ENCODE measurements around the gene CNKSR3.

The CNKSR3 gene

GRCh38 chr6:154539593-154540269 is 29.2 kb upstream of the CNKSR3 start:
- Histone ChIP-seq H3K9me3 (ENCODE audit: control insufficient read depth, insufficient read depth, low read length) (no peaks in the 10 kb centered on the region), H3K36me3 (ENCODE audit: control insufficient read depth, insufficient read depth, low read length) (no peaks in the 10 kb centered on the region), H3K4me1 (ENCODE audit: control insufficient read depth, insufficient read depth, low read length) (peaks cover 25% of the 10 kb centered on the region), H3K27me3 (ENCODE audit: control insufficient read depth, insufficient read depth, low read length) (peaks cover 20% of the 10 kb centered on the region), H3K9ac (ENCODE audit: low read depth, low read length) (no peak overlapping the region), H3K4me3 (ENCODE audit: low read depth, low read length) (no peak overlapping the region)

- peaks cover 17% of the 10 kb centered on the region for H3K27me3 ChIP-seq (ENCODE audit: control insufficient read depth, insufficient read depth, low read length)
- no peaks in the 10 kb centered on the region for H3K36me3 ChIP-seq (ENCODE audit: control insufficient read depth, insufficient read depth, low read length)
- H3K4me3 ChIP-seq (ENCODE audit: low read depth, low read length), result no peak overlapping the region
- no peaks in the 10 kb centered on the region for H3K9me3 ChIP-seq (ENCODE audit: control insufficient read depth, insufficient read depth, low read length)
- H3K4me1 ChIP-seq (ENCODE audit: control insufficient read depth, insufficient read depth, low read length), result peaks cover 25% of the 10 kb centered on the region
- H3K9ac ChIP-seq (ENCODE audit: low read depth, low read length), result no peak overlapping the region
Measured at GRCh38 chr6:154538640-154539191, 28.2 kb upstream of the CNKSR3 start.

- Histone ChIP-seq H3K9ac (ENCODE audit: low read depth, low read length) (no peak overlapping the region), H3K27me3 (ENCODE audit: control insufficient read depth, insufficient read depth, low read length) (peaks cover 16% of the 10 kb centered on the region), H3K4me3 (ENCODE audit: low read depth, low read length) (no peak overlapping the region), H3K9me3 (ENCODE audit: control insufficient read depth, insufficient read depth, low read length) (no peaks in the 10 kb centered on the region), H3K36me3 (ENCODE audit: control insufficient read depth, insufficient read depth, low read length) (no peaks in the 10 kb centered on the region), H3K4me1 (ENCODE audit: control insufficient read depth, insufficient read depth, low read length) (peaks cover 22% of the 10 kb centered on the region)
Measured at GRCh38 chr6:154537511-154538325, 27.2 kb upstream of the CNKSR3 start.

GRCh38 chr6:154536999-154537398 is 26.5 kb upstream of the CNKSR3 start:
- no peaks in the 10 kb centered on the region for H3K36me3 ChIP-seq (ENCODE audit: control insufficient read depth, insufficient read depth, low read length)
- no peak overlapping the region for H3K9ac ChIP-seq (ENCODE audit: low read depth, low read length)
- peaks cover 17% of the 10 kb centered on the region for H3K4me1 ChIP-seq (ENCODE audit: control insufficient read depth, insufficient read depth, low read length)
- H3K9me3 ChIP-seq (ENCODE audit: control insufficient read depth, insufficient read depth, low read length), result no peaks in the 10 kb centered on the region
- H3K4me3 ChIP-seq (ENCODE audit: low read depth, low read length), result no peak overlapping the region
- peaks cover 16% of the 10 kb centered on the region for H3K27me3 ChIP-seq (ENCODE audit: control insufficient read depth, insufficient read depth, low read length)

- Histone ChIP-seq H3K4me3 (ENCODE audit: low read depth, low read length) (no peak overlapping the region), H3K36me3 (ENCODE audit: control insufficient read depth, insufficient read depth, low read length) (no peaks in the 10 kb centered on the region), H3K4me1 (ENCODE audit: control insufficient read depth, insufficient read depth, low read length) (peaks cover 16% of the 10 kb centered on the region), H3K9me3 (ENCODE audit: control insufficient read depth, insufficient read depth, low read length) (no peaks in the 10 kb centered on the region), H3K9ac (ENCODE audit: low read depth, low read length) (no peak overlapping the region), H3K27me3 (ENCODE audit: control insufficient read depth, insufficient read depth, low read length) (peaks cover 12% of the 10 kb centered on the region)
Measured at GRCh38 chr6:154536255-154536654, 25.8 kb upstream of the CNKSR3 start.

GRCh38 chr6:154535851-154536250 is 25.4 kb upstream of the CNKSR3 start:
- Histone ChIP-seq H3K9me3 (ENCODE audit: control insufficient read depth, insufficient read depth, low read length) (no peaks in the 10 kb centered on the region), H3K27me3 (ENCODE audit: control insufficient read depth, insufficient read depth, low read length) (peaks cover 12% of the 10 kb centered on the region), H3K4me3 (ENCODE audit: low read depth, low read length) (no peak overlapping the region), H3K36me3 (ENCODE audit: control insufficient read depth, insufficient read depth, low read length) (no peaks in the 10 kb centered on the region), H3K9ac (ENCODE audit: low read depth, low read length) (no peak overlapping the region), H3K4me1 (ENCODE audit: control insufficient read depth, insufficient read depth, low read length) (peaks cover 16% of the 10 kb centered on the region)

- Histone ChIP-seq H3K27me3 (ENCODE audit: control insufficient read depth, insufficient read depth, low read length) (peaks cover 12% of the 10 kb centered on the region), H3K9me3 (ENCODE audit: control insufficient read depth, insufficient read depth, low read length) (no peaks in the 10 kb centered on the region), H3K4me3 (ENCODE audit: low read depth, low read length) (no peak overlapping the region), H3K4me1 (ENCODE audit: control insufficient read depth, insufficient read depth, low read length) (peaks cover 16% of the 10 kb centered on the region), H3K9ac (ENCODE audit: low read depth, low read length) (no peak overlapping the region), H3K36me3 (ENCODE audit: control insufficient read depth, insufficient read depth, low read length) (no peaks in the 10 kb centered on the region)
Measured at GRCh38 chr6:154535147-154535546, 24.7 kb upstream of the CNKSR3 start.

GRCh38 chr6:154534531-154534930 is 24.0 kb upstream of the CNKSR3 start:
- Histone ChIP-seq H3K27me3 (ENCODE audit: control insufficient read depth, insufficient read depth, low read length) (peaks cover 12% of the 10 kb centered on the region), H3K9me3 (ENCODE audit: control insufficient read depth, insufficient read depth, low read length) (no peaks in the 10 kb centered on the region), H3K4me1 (ENCODE audit: control insufficient read depth, insufficient read depth, low read length) (peaks cover 16% of the 10 kb centered on the region), H3K9ac (ENCODE audit: low read depth, low read length) (no peak overlapping the region), H3K4me3 (ENCODE audit: low read depth, low read length) (no peak overlapping the region), H3K36me3 (ENCODE audit: control insufficient read depth, insufficient read depth, low read length) (no peaks in the 10 kb centered on the region)

GRCh38 chr6:154532426-154532825 is 21.9 kb upstream of the CNKSR3 start:
- H3K9ac ChIP-seq (ENCODE audit: low read depth, low read length), result no peak overlapping the region
- no peak overlapping the region for H3K4me3 ChIP-seq (ENCODE audit: low read depth, low read length)
- peaks cover 10% of the 10 kb centered on the region for H3K4me1 ChIP-seq (ENCODE audit: control insufficient read depth, insufficient read depth, low read length)
- H3K36me3 ChIP-seq (ENCODE audit: control insufficient read depth, insufficient read depth, low read length), result no peaks in the 10 kb centered on the region
- peaks cover 9% of the 10 kb centered on the region for H3K27me3 ChIP-seq (ENCODE audit: control insufficient read depth, insufficient read depth, low read length)
- no peaks in the 10 kb centered on the region for H3K9me3 ChIP-seq (ENCODE audit: control insufficient read depth, insufficient read depth, low read length)

GRCh38 chr6:154529957-154530356 is 19.5 kb upstream of the CNKSR3 start:
- Histone ChIP-seq H3K9me3 (ENCODE audit: control insufficient read depth, insufficient read depth, low read length) (no peaks in the 10 kb centered on the region), H3K36me3 (ENCODE audit: control insufficient read depth, insufficient read depth, low read length) (no peaks in the 10 kb centered on the region), H3K9ac (ENCODE audit: low read depth, low read length) (no peak overlapping the region), H3K27me3 (ENCODE audit: control insufficient read depth, insufficient read depth, low read length) (no peaks in the 10 kb centered on the region), H3K4me1 (ENCODE audit: control insufficient read depth, insufficient read depth, low read length) (no peaks in the 10 kb centered on the region), H3K4me3 (ENCODE audit: low read depth, low read length) (no peak overlapping the region)

GRCh38 chr6:154528310-154528915 is 17.9 kb upstream of the CNKSR3 start:
- H3K4me3 ChIP-seq (ENCODE audit: low read depth, low read length), result no peak overlapping the region
- H3K9me3 ChIP-seq (ENCODE audit: control insufficient read depth, insufficient read depth, low read length), result no peaks in the 10 kb centered on the region
- H3K9ac ChIP-seq (ENCODE audit: low read depth, low read length), result no peak overlapping the region
- H3K27me3 ChIP-seq (ENCODE audit: control insufficient read depth, insufficient read depth, low read length), result no peaks in the 10 kb centered on the region
- H3K36me3 ChIP-seq (ENCODE audit: control insufficient read depth, insufficient read depth, low read length), result no peaks in the 10 kb centered on the region
- H3K4me1 ChIP-seq (ENCODE audit: control insufficient read depth, insufficient read depth, low read length), result no peaks in the 10 kb centered on the region

Data from iPS-15b (cell line).